GM10266 (cell line): ENCODE data around the gene SCGN.

Experiments used
- DNase-seq: peaks from one replicate; pipeline ENCODE4 v3.0.0; 2012; ENCODE audit errors: extremely low spot score
- CTCF ChIP-seq: IDR thresholded peaks from 2 replicates; pipeline ENCODE4 v1.5.1; 2012; ENCODE audit warnings: mild to moderate bottlenecking, low read depth; ENCODE audit not compliant: control insufficient read depth, insufficient read depth; ENCODE audit errors: missing control alignments

The SCGN gene

GRCh38 chr6:25670208-25670607 is 18.2 kb downstream of the SCGN start:
- no peak for TF ChIP-seq CTCF
- DNase-seq: no peak

- TF ChIP-seq CTCF: no peak
- DNase-seq: no peak
Observed at GRCh38 chr6:25670793-25671513, 18.9 kb downstream of the SCGN start.

- no peak for DNase-seq
- TF ChIP-seq CTCF: no peak
Observed at GRCh38 chr6:25671652-25672051, 19.6 kb downstream of the SCGN start.

- TF ChIP-seq CTCF: no peak
- no peak for DNase-seq
Observed at GRCh38 chr6:25675167-25675566, 23.2 kb downstream of the SCGN start.

- TF ChIP-seq CTCF: no peak
- no peak for DNase-seq
Observed at GRCh38 chr6:25676775-25677174, 24.8 kb downstream of the SCGN start.

GRCh38 chr6:25681848-25682247 is 29.8 kb downstream of the SCGN start:
- no peak for TF ChIP-seq CTCF
- no peak for DNase-seq

- TF ChIP-seq CTCF: no peak
- no peak for DNase-seq
Observed at GRCh38 chr6:25682324-25682723, 30.3 kb downstream of the SCGN start.
